CD8-positive, alpha-beta memory T cell (primary cell): ENCODE data around the gene ANTXR1. TPM values are rescaled to one million over a fixed set of nuclear protein-coding genes. Genes with fewer than 3 reads are reported as not detected.

Source experiments
- CTCF ChIA-PET: fragments of 350-600 bp; sonication (Branson Sonifier 250); formaldehyde crosslinking; loops from one replicate; lab custom pipeline; 2021; ENCODE audit warnings: antibody characterized with exemption; lab: Charles Lee
- POLR2A ChIA-PET: fragments of 350-600 bp; sonication (Branson Sonifier 250); formaldehyde crosslinking; loops from one replicate; lab custom pipeline; 2021; ENCODE audit warnings: antibody characterized with exemption; lab: Charles Lee
- DNase-seq, 5 donors: peaks; one replicate each; pipeline versions ENCODE4 v3.0.0 to v3.0.0-alpha.2; 2020 to 2022; ENCODE audit warnings: mixed read lengths in 1 of 5
- H3K27ac ChIP-seq: one replicate; pipeline ENCODE4 v1.7.0; 2013; ENCODE audit warnings: low read depth, mild to moderate bottlenecking, low read length, moderate library complexity
- H3K27me3 ChIP-seq: 2 replicates; pipeline ENCODE4 v1.7.0; 2013; ENCODE audit warnings: low read length, mild to moderate bottlenecking; ENCODE audit not compliant: insufficient read depth, poor library complexity, severe bottlenecking
- H3K36me3 ChIP-seq: 2 replicates; pipeline ENCODE4 v1.7.0; 2013; ENCODE audit warnings: mild to moderate bottlenecking, low read length, moderate library complexity; ENCODE audit not compliant: insufficient read depth
- H3K4me1 ChIP-seq: 2 replicates; pipeline ENCODE4 v1.7.0; 2013; ENCODE audit warnings: mild to moderate bottlenecking, low read length, moderate library complexity; ENCODE audit not compliant: insufficient read depth
- H3K4me3 ChIP-seq: 2 replicates; pipeline ENCODE4 v1.7.0; 2013; ENCODE audit warnings: mild to moderate bottlenecking, low read length
- H3K9me3 ChIP-seq: 2 replicates; pipeline ENCODE4 v1.7.0; 2013; ENCODE audit warnings: mild to moderate bottlenecking, low read length
- H3K27ac Mint-ChIP-seq, 8 donors: one replicate each; pipeline ENCODE4 v1.8.0; 2020 to 2021; ENCODE audit warnings: mixed read lengths in 8 of 8, mild to moderate bottlenecking in 6 of 8, inconsistent platforms in 3 of 8, moderate library complexity in 3 of 8
- H3K27me3 Mint-ChIP-seq, 2 donors: one replicate each; pipeline ENCODE4 v1.8.0; 2020 to 2021; ENCODE audit warnings: mixed read lengths in 2 of 2, mild to moderate bottlenecking in 1 of 2, moderate library complexity in 1 of 2
- H3K36me3 Mint-ChIP-seq, 3 donors: one replicate each; pipeline ENCODE4 v1.8.0; 2020 to 2021; ENCODE audit warnings: mixed read lengths in 3 of 3, inconsistent platforms in 1 of 3, mild to moderate bottlenecking in 1 of 3
- H3K4me1 Mint-ChIP-seq, 3 donors: one replicate each; pipeline ENCODE4 v1.8.0; 2020 to 2021; ENCODE audit warnings: mixed read lengths in 3 of 3, inconsistent platforms in 1 of 3, mild to moderate bottlenecking in 1 of 3
- H3K4me3 Mint-ChIP-seq, 7 donors: one replicate each; pipeline ENCODE4 v1.8.0; 2020 to 2021; ENCODE audit warnings: mixed read lengths in 7 of 7, mild to moderate bottlenecking in 6 of 7, moderate library complexity in 4 of 7, inconsistent platforms in 2 of 7
- H3K9me3 Mint-ChIP-seq, 5 donors: one replicate each; pipeline ENCODE4 v1.8.0; 2020 to 2022; ENCODE audit warnings: mixed read lengths in 5 of 5, mild to moderate bottlenecking in 3 of 5, moderate library complexity in 2 of 5, inconsistent platforms in 1 of 5
- polyA plus RNA-seq: library from polyadenylated mRNA; unstranded; fragments of 300-500 nt; fragmentation: Illumina TruSeq; gene quantifications from one replicate; pipeline ENCODE4 v1.2.3, GENCODE V29; 2021
- total RNA-seq, 2 experiments: library from RNA; stranded (reverse); gene quantifications; one replicate each; pipeline ENCODE4 v1.2.3, GENCODE V29; 2021

The ANTXR1 gene
- total and polyA plus RNA-seq, 3 experiments from 2014 or later, result 0.22 to 0.27 TPM; not detected in 1

DNA sequence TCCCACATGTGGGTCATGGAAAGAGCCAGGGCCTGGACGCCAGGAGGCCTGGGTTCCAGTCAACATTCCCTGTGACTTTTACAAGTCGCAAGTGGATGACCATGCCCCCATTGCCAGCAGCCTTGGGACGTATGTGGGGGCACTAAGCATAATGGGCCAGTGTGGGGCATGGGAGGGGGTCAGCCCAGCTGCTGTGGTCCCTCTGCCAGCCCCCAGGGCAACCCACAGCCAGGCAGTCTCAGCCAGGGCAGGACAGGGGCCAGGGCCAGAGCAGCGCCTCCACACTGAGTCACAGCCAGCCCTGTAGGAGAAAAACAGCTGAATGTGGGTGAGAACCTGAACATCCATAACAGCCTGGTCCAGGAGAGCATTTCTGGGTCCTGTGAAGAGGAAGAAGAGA, 200.8 kb downstream of the ANTXR1 start:
- H3K36me3 Mint-ChIP-seq, result no peaks in the 10 kb centered on the region
- no peak overlapping the region for H3K27ac Mint-ChIP-seq
- ChIA-PET POLR2A (no interaction called here), CTCF (no interaction called here)
- no peak overlapping the region for H3K4me3 Mint-ChIP-seq
- Histone ChIP-seq H3K36me3 (no peaks in the 10 kb centered on the region), H3K4me1 (no peaks in the 10 kb centered on the region), H3K27me3 (no peaks in the 10 kb centered on the region), H3K9me3 (no peaks in the 10 kb centered on the region), H3K4me3 (no peak overlapping the region), H3K27ac (no peak overlapping the region)
- peaks cover 0 to 14% of the 10 kb centered on the region in 2 donors for H3K27me3 Mint-ChIP-seq
- H3K9me3 Mint-ChIP-seq, result no peaks in the 10 kb centered on the region
- no peak for DNase-seq
- no peaks in the 10 kb centered on the region for H3K4me1 Mint-ChIP-seq

DNA sequence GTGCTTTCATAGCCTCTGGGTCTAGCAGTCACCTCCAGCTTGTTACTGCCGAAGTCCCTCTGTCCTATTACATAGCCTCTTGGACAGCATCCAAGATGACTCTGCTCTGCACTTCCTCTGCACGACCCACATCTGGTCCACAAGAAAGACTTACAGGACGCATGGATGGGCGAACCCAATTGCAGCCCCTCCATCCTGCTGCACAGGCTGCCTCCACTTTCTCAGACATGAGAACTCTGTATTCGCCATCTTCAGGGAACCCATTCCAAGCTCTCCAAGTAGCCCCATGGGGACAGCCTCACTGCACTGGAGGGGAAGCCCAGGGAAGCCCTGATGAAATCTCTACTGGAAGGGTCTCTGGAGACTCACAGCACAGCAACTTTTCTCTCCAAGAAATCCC, 201.9 kb downstream of the ANTXR1 start:
- H3K4me1 ChIP-seq, result no peaks in the 10 kb centered on the region
- no peak overlapping the region for H3K4me3 Mint-ChIP-seq
- CTCF ChIA-PET, result no interaction called here
- POLR2A ChIA-PET, result no interaction called here
- no peaks in the 10 kb centered on the region for H3K36me3 ChIP-seq
- H3K27me3 Mint-ChIP-seq, result peaks cover 0 to 14% of the 10 kb centered on the region in 2 donors
- no peak overlapping the region for H3K27ac ChIP-seq
- H3K27me3 ChIP-seq, result no peaks in the 10 kb centered on the region
- no peaks in the 10 kb centered on the region for H3K9me3 ChIP-seq
- H3K27ac Mint-ChIP-seq, result no peak overlapping the region
- H3K9me3 Mint-ChIP-seq, result no peaks in the 10 kb centered on the region
- H3K36me3 Mint-ChIP-seq, result no peaks in the 10 kb centered on the region
- DNase-seq, result no peak
- no peaks in the 10 kb centered on the region for H3K4me1 Mint-ChIP-seq
- H3K4me3 ChIP-seq, result no peak overlapping the region

GRCh38 chr2:69216535-69217332, 203.8 kb downstream of the ANTXR1 start:
- DNase-seq, result no peak
- Mint-ChIP-seq H3K27me3 (peaks cover 0 to 18% of the 10 kb centered on the region in 2 donors), H3K4me3 (peak overlapping the region in 1 of 7 donors; percentile 49), H3K36me3 (no peaks in the 10 kb centered on the region), H3K4me1 (no peaks in the 10 kb centered on the region), H3K27ac (no peak overlapping the region), H3K9me3 (no peaks in the 10 kb centered on the region)
- Histone ChIP-seq H3K27me3 (no peaks in the 10 kb centered on the region), H3K4me3 (no peak overlapping the region), H3K27ac (no peak overlapping the region), H3K4me1 (no peaks in the 10 kb centered on the region), H3K9me3 (no peaks in the 10 kb centered on the region), H3K36me3 (no peaks in the 10 kb centered on the region)
- ChIA-PET CTCF (no interaction called here), POLR2A (no interaction called here)

- Mint-ChIP-seq H3K27ac (no peak overlapping the region), H3K9me3 (no peaks in the 10 kb centered on the region), H3K4me3 (peak overlapping the region in 1 of 7 donors; percentile 49), H3K4me1 (no peaks in the 10 kb centered on the region), H3K36me3 (no peaks in the 10 kb centered on the region), H3K27me3 (peaks cover 0 to 24% of the 10 kb centered on the region in 2 donors)
- H3K36me3 ChIP-seq, result no peaks in the 10 kb centered on the region
- DNase-seq, result no peak
- H3K4me3 ChIP-seq, result no peak overlapping the region
- H3K27ac ChIP-seq, result no peak overlapping the region
- H3K4me1 ChIP-seq, result no peaks in the 10 kb centered on the region
- ChIA-PET CTCF (no interaction called here), POLR2A (no interaction called here)
- H3K27me3 ChIP-seq, result no peaks in the 10 kb centered on the region
- no peaks in the 10 kb centered on the region for H3K9me3 ChIP-seq
Measured at GRCh38 chr2:69217333-69218080, 204.5 kb downstream of the ANTXR1 start.

- CTCF ChIA-PET, result no interaction called here
- Mint-ChIP-seq H3K27me3 (peaks cover 3 to 39% of the 10 kb centered on the region in 2 donors), H3K36me3 (no peaks in the 10 kb centered on the region), H3K4me3 (no peak overlapping the region), H3K4me1 (no peaks in the 10 kb centered on the region), H3K9me3 (no peaks in the 10 kb centered on the region), H3K27ac (no peak overlapping the region)
- no peaks in the 10 kb centered on the region for H3K27me3 ChIP-seq
- no peak overlapping the region for H3K27ac ChIP-seq
- H3K36me3 ChIP-seq, result no peaks in the 10 kb centered on the region
- no peaks in the 10 kb centered on the region for H3K4me1 ChIP-seq
- H3K9me3 ChIP-seq, result no peaks in the 10 kb centered on the region
- H3K4me3 ChIP-seq, result no peak overlapping the region
- DNase-seq, result no peak
- POLR2A ChIA-PET, result no interaction called here
Measured at GRCh38 chr2:69221512-69221911, 208.5 kb downstream of the ANTXR1 start.

DNA sequence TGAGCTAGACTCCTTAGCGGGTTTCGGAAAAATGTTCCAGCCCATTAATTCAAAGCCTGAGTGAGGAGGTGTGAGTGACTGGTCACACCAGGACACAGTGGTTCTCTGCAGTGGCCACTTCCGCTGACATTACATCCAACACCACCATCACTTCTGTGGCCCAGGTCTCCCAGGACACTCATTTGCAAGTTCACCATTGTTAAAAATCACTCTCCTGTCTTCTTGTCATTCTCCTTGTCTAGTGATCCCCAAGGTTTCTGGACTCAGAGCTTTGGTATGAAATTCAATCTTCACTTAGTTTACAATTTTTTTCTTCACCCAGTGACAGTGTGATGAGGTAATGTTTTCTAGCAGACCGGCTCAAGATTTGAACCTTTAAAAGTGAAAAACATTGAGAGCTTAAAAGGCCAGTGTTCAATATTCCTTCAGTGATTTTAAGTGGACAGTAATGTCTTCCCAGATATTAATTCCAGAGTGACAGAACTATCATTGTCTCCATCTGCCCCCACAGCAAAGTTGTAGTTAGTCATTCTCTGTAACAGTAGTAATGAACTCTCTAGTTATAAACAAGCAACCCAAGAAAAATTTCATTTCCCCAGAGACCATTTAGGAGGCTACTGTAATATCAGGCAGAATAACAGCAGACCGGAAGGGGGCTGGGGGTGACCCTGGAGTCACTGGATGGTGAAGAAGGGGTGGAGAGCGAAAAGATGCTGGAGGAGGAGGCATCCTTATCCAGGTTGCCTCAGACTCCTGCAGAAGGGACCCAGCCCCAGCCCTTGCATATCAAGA, 209.2 kb downstream of the ANTXR1 start:
- Mint-ChIP-seq H3K27ac (no peak overlapping the region), H3K9me3 (no peaks in the 10 kb centered on the region), H3K4me1 (no peaks in the 10 kb centered on the region), H3K4me3 (no peak overlapping the region), H3K27me3 (peaks cover 3 to 35% of the 10 kb centered on the region in 2 donors), H3K36me3 (no peaks in the 10 kb centered on the region)
- no peak for DNase-seq
- Histone ChIP-seq H3K36me3 (no peaks in the 10 kb centered on the region), H3K4me1 (no peaks in the 10 kb centered on the region), H3K27me3 (no peaks in the 10 kb centered on the region), H3K4me3 (no peak overlapping the region), H3K27ac (no peak overlapping the region), H3K9me3 (no peaks in the 10 kb centered on the region)
- ChIA-PET CTCF (no interaction called here), POLR2A (no interaction called here)

- ChIA-PET CTCF (no interaction called here), POLR2A (no interaction called here)
- no peaks in the 10 kb centered on the region for H3K9me3 Mint-ChIP-seq
- H3K4me1 Mint-ChIP-seq, result no peaks in the 10 kb centered on the region
- Histone ChIP-seq H3K4me1 (no peaks in the 10 kb centered on the region), H3K9me3 (no peaks in the 10 kb centered on the region), H3K27ac (no peak overlapping the region), H3K36me3 (no peaks in the 10 kb centered on the region), H3K4me3 (no peak overlapping the region), H3K27me3 (no peaks in the 10 kb centered on the region)
- H3K27ac Mint-ChIP-seq, result no peak overlapping the region
- no peak for DNase-seq
- H3K36me3 Mint-ChIP-seq, result no peaks in the 10 kb centered on the region
- H3K27me3 Mint-ChIP-seq, result peaks cover 6 to 39% of the 10 kb centered on the region in 2 donors
- no peak overlapping the region for H3K4me3 Mint-ChIP-seq
Measured at GRCh38 chr2:69222953-69223658, 210.1 kb downstream of the ANTXR1 start.
